Endometrial microvascular endothelial cells (primary cell): Measurements from ENCODE around the gene MARS2. TPM values are rescaled to one million over a fixed set of nuclear protein-coding genes. Genes with fewer than 3 reads are reported as not detected.
"Not testable (repeated sequence)": the region's sequence is repeated elsewhere in the genome, so short reads cannot be mapped to it uniquely, and the experiment has no call there.

ENCODE experiments used
- in situ Hi-C: cut with HindIII; loops from 2 replicates; pipeline ENCODE4 v1.10.0; 2017; ENCODE audit warnings: low sequenced_read_pairs, low pct_unique_long_range_greater_than_20kb; ENCODE audit errors: inconsistent ontology term
- total RNA-seq: library from RNA; depleted of rRNA; stranded (reverse); fragments of >200 nt; gene quantifications from one replicate; pipeline ENCODE4 v1.2.3, GENCODE V29; 2015; ENCODE audit errors: inconsistent ontology term

MARS2 gene
- 10.5 TPM for total RNA-seq

GRCh38 chr2:197705121-197705911 is at the start of gene MARS2:
Gene MARS2 (plus strand): TSS chr2:197705369. CDS start chr2:197705406, 37 bp downstream.
- in situ Hi-C loops: no loop called here

- in situ Hi-C loops: no loop called here
Measured at GRCh38 chr2:197657562-197657961, 47.6 kb upstream of the MARS2 start.

GRCh38 chr2:197661626-197662025 is 43.5 kb upstream of the MARS2 start:
- in situ Hi-C loops: no loop called here

- in situ Hi-C loops: no loop called here
Measured at GRCh38 chr2:197666277-197666676, 38.9 kb upstream of the MARS2 start.

GRCh38 chr2:197668296-197668695 is 36.9 kb upstream of the MARS2 start:
- in situ Hi-C loops: no loop called here

GRCh38 chr2:197669077-197669476 is 36.1 kb upstream of the MARS2 start:
- in situ Hi-C loops: no loop called here

- in situ Hi-C loops: no loop called here
Measured at GRCh38 chr2:197672371-197672893, 32.7 kb upstream of the MARS2 start.

GRCh38 chr2:197673106-197673505 is 32.1 kb upstream of the MARS2 start:
- in situ Hi-C loops: no loop called here

GRCh38 chr2:197673606-197674005 is 31.6 kb upstream of the MARS2 start:
- in situ Hi-C loops: no loop called here

- in situ Hi-C loops: no loop called here
Measured at GRCh38 chr2:197674060-197674459, 31.1 kb upstream of the MARS2 start.

- in situ Hi-C loops: no loop called here
Measured at GRCh38 chr2:197674591-197674990, 30.6 kb upstream of the MARS2 start.

GRCh38 chr2:197675246-197675645 is 29.9 kb upstream of the MARS2 start, which contains the start of gene RFTN2:
Gene RFTN2 (minus strand): TSS chr2:197675587. CDS start chr2:197675458, 129 bp downstream.
- in situ Hi-C loops: no loop called here

GRCh38 chr2:197675711-197676188 is 29.4 kb upstream of the MARS2 start:
- in situ Hi-C loops: no loop called here

- in situ Hi-C loops: no loop called here
Measured at GRCh38 chr2:197677056-197677455, 28.1 kb upstream of the MARS2 start.

GRCh38 chr2:197677483-197677882 is 27.7 kb upstream of the MARS2 start:
- in situ Hi-C loops: no loop called here

GRCh38 chr2:197695206-197695605 is 10.0 kb upstream of the MARS2 start:
- in situ Hi-C loops: not testable (repeated sequence)

- in situ Hi-C loops: not testable (repeated sequence)
Measured at GRCh38 chr2:197695971-197696370, 9.2 kb upstream of the MARS2 start.

GRCh38 chr2:197696571-197696970 is 8.6 kb upstream of the MARS2 start:
- in situ Hi-C loops: not testable (repeated sequence)

GRCh38 chr2:197699724-197700123 is 5.4 kb upstream of the MARS2 start:
- in situ Hi-C loops: not testable (repeated sequence)

- in situ Hi-C loops: no loop called here
Measured at GRCh38 chr2:197700960-197701359, 4.2 kb upstream of the MARS2 start.
